ENCODE measurements around the gene EYA3. TPM values are rescaled to one million over a fixed set of nuclear protein-coding genes. Genes with fewer than 3 reads are reported as not detected.

The EYA3 gene
- total and polyA plus RNA-seq, 2 of the 4 experiments (the other 2 are of a cell fraction) = 9.1 to 17.6 TPM

GRCh38 chr1:28027660-28028059 is 60.8 kb downstream of the EYA3 start (continued):
- TF ChIP-seq USF2 (IDR thresholded peaks at IDR 0.05; ENCODE audit: low read depth, low read length) (no peak), SMC3 (IDR thresholded peaks at IDR 0.05; ENCODE audit: low read depth, low read length) (no peak), RCOR1 (IDR thresholded peaks at IDR 0.05; ENCODE audit: insufficient replicate concordance, low read length) (no peak), CEBPB (IDR thresholded peaks at IDR 0.05; ENCODE audit: low read depth, low read length) (no peak)

- TF ChIP-seq CHD1 (IDR thresholded peaks at IDR 0.05; ENCODE audit: low read depth, low read length) (no peak), BHLHE40 (IDR thresholded peaks at IDR 0.05; ENCODE audit: low read depth, low read length) (no peak), RCOR1 (IDR thresholded peaks at IDR 0.05; ENCODE audit: insufficient replicate concordance, low read length) (no peak), POLR2A (IDR thresholded peaks at IDR 0.05; ENCODE audit: low read depth, low read length) (no peak), ELK1 (IDR thresholded peaks at IDR 0.05; ENCODE audit: borderline replicate concordance, low read depth, low read length) (no peak), CTCF (conservative IDR thresholded peaks at IDR 0.05; ENCODE audit: low read depth, low read length) (no peak), MAFK (IDR thresholded peaks at IDR 0.05; ENCODE audit: low read depth, low read length) (0 out of 2 replicates have a peak, but pooled peaks have one; percentile 14), NFE2L2 (IDR thresholded peaks at IDR 0.05; ENCODE audit: low read depth, low read length) (no peak)
- dilution Hi-C loops (cut with HindIII; ENCODE audit: low sequenced_read_pairs, unreplicated experiment) (no loop called here), intact Hi-C loops (cut with micrococcal nuclease) (no loop called here), in situ Hi-C loops (cut with MboI; ENCODE audit: low sequenced_read_pairs) (no loop called here)
- Histone ChIP-seq H2AK5ac (ENCODE audit: low read depth, low read length) (no peak overlapping the region), H2AFZ (replicated peaks; ENCODE audit: low read length, poor library complexity) (no peak overlapping the region), H3K4ac (ENCODE audit: low read depth, low read length) (no peak overlapping the region), H3K27ac (ENCODE audit: insufficient read depth, low read length) (no peak overlapping the region), H3K9ac (ENCODE audit: low read depth, low read length) (no peak overlapping the region), H2AK9ac (replicated peaks; ENCODE audit: low read depth, low read length, poor library complexity) (no peak overlapping the region), H3K27me3 (ENCODE audit: control insufficient read depth, insufficient read depth, low read length) (no peaks in the 10 kb centered on the region), H2BK120ac (ENCODE audit: low read depth, low read length) (no peak overlapping the region; the same call in 1 of the 2 replicates), H4K20me1 (ENCODE audit: insufficient read depth, low read length) (no peaks in the 10 kb centered on the region), H4K5ac (ENCODE audit: low read depth, low read length) (no peak overlapping the region; the same call in 1 of the 2 replicates), H3K36me3 (ENCODE audit: control insufficient read depth, insufficient read depth, low read length) (no peaks in the 10 kb centered on the region; the same call in 1 of the 2 replicates), H3K4me3 (ENCODE audit: insufficient read depth, low read depth, low read length) (no peak overlapping the region), H3K23ac (ENCODE audit: low read depth, low read length) (no peak overlapping the region), H3K9me3 (ENCODE audit: control insufficient read depth, insufficient read depth, low read length) (no peaks in the 10 kb centered on the region), H2BK5ac (ENCODE audit: low read depth, low read length, poor library complexity, severe bottlenecking) (no peak overlapping the region), H3K4me1 (ENCODE audit: control insufficient read depth, insufficient read depth, low read length) (peaks cover 15% of the 10 kb centered on the region), H3K79me1 (ENCODE audit: low read depth in 1 of 2, low read length in 2 of 2) (peaks cover 21 to 35% of the 10 kb centered on the region in 2 experiments), H3K18ac (ENCODE audit: low read depth, low read length) (no peak overlapping the region), H3K4me2 (ENCODE audit: low read depth, low read length) (no peak overlapping the region), H4K91ac (ENCODE audit: insufficient read depth, low read depth, low read length) (no peak overlapping the region), H2BK20ac (ENCODE audit: low read depth, low read length) (no peak overlapping the region), H3K56ac (ENCODE audit: extremely low read depth, insufficient read depth, low read length) (no peak overlapping the region), H4K8ac (ENCODE audit: low read depth in 2 of 2, low read length in 2 of 2) (peak overlapping the region in 1 of 2 experiments; percentile 48; a peak in 1 of 4 replicates), H2BK15ac (ENCODE audit: low read depth, low read length) (no peak overlapping the region), H3K9me1 (ENCODE audit: insufficient read depth, low read length) (peaks cover 11% of the 10 kb centered on the region), H3K14ac (replicated peaks; ENCODE audit: low read depth, low read length) (no peak overlapping the region)
- DNase-seq (no peak), ATAC-seq (ENCODE audit: low read depth) (no peak)
- BruUV-seq (replicated peaks) = no TSS peak
- no CpG with 5 or more reads among the region's 1 CpG for WGBS, 2 experiments (ENCODE audit: extremely low coverage in 2 of 2, insufficient read length in 1 of 2)
- POLR2A ChIA-PET (ENCODE audit: unreplicated experiment) = no interaction called here
- CTCF ChIA-PET = interaction anchor here (1.2 kb wide), 1 partner anchor 11 kb away, joined by 3 read pairs; no protein-coding TSS in a partner anchor
These were observed 61.2 kb downstream of the EYA3 start for GRCh38 chr1:28027238-28027637.

Data from IMR-90 (cell line).